Panc1 (cell line): Measurements from ENCODE around the gene GRIN2A. TPM values are rescaled to one million over a fixed set of nuclear protein-coding genes. Genes with fewer than 3 reads are reported as not detected.

Source experiments
- ATAC-seq: fragments of 200-7000 bp; cut with Tn5 transposase; 2 replicates; pipeline ENCODE4 v1.9.1; 2020; ENCODE audit warnings: mild to moderate bottlenecking, moderate library complexity
- BruUV-seq: library from RNA; stranded (reverse); fragments of 400-500 nt; replicated peaks from 2 replicates; lab custom pipeline; 2021; lab: Mats Ljungman, UMichigan
- CTCF ChIA-PET: fragments of 300-600 bp; sonication (Branson Sonifier 250); formaldehyde crosslinking; loops from one replicate; lab custom pipeline; 2022; ENCODE audit warnings: antibody characterized with exemption; lab: Charles Lee
- POLR2A ChIA-PET: fragments of 300-600 bp; sonication (Branson Sonifier 250); formaldehyde crosslinking; loops from one replicate; lab custom pipeline; 2022; ENCODE audit warnings: antibody characterized with exemption; lab: Charles Lee
- DNase-seq: peaks from one replicate; pipeline ENCODE4 v3.0.0-alpha.2; 2010; ENCODE audit warnings: low read depth, low spot score
- H3K27ac ChIP-seq: 2 replicates; pipeline ENCODE4 v1.5.1; 2011; ENCODE audit warnings: mild to moderate bottlenecking, low read length, inconsistent platforms
- H3K27me3 ChIP-seq: fragments of 200-500 bp; sonication (Bioruptor generic); 2 replicates; pipeline ENCODE4 v1.6.0; 2014; ENCODE audit warnings: low read length, inconsistent platforms; ENCODE audit not compliant: control insufficient read depth, insufficient read depth
- H3K36me3 ChIP-seq: fragments of 200-500 bp; sonication (Bioruptor generic); 2 replicates; pipeline ENCODE4 v1.5.1; 2014; ENCODE audit warnings: inconsistent platforms, mild to moderate bottlenecking, low read length, moderate library complexity; ENCODE audit not compliant: control insufficient read depth, insufficient read depth
- H3K4me1 ChIP-seq: 2 replicates; pipeline ENCODE4 v1.5.1; 2011; ENCODE audit warnings: inconsistent platforms, mild to moderate bottlenecking, low read length, moderate library complexity; ENCODE audit not compliant: control insufficient read depth, insufficient read depth
- H3K4me3 ChIP-seq, 2 experiments: 2 replicates each; pipeline ENCODE4 v1.5.1; 2011 to 2012; ENCODE audit warnings: low read depth in 2 of 2, low read length in 2 of 2, mild to moderate bottlenecking in 2 of 2, inconsistent platforms in 1 of 2, moderate library complexity in 1 of 2
- H3K9me3 ChIP-seq: fragments of 200-500 bp; sonication (Bioruptor generic); 2 replicates; pipeline ENCODE4 v1.5.1; 2014; ENCODE audit warnings: low read depth, mild to moderate bottlenecking, inconsistent platforms, low read length, moderate library complexity; ENCODE audit not compliant: control insufficient read depth, insufficient read depth
- CTCF ChIP-seq: fragments of 450-650 bp; IDR thresholded peaks from 2 replicates; pipeline ENCODE4 v1.5.1; 2017; ENCODE audit warnings: mild to moderate bottlenecking
- POLR2AphosphoS5 ChIP-seq: IDR thresholded peaks from 2 replicates; pipeline ENCODE4 v1.6.1; 2012; ENCODE audit warnings: mild to moderate bottlenecking, low read depth, low read length, moderate library complexity
- REST ChIP-seq, 2 experiments: IDR thresholded peaks; 2 replicates each; pipeline ENCODE4 v1.6.1; 2011 to 2012; ENCODE audit warnings: low read depth in 2 of 2, control low read depth in 1 of 2, low read length in 1 of 2, mild to moderate bottlenecking in 1 of 2, moderate library complexity in 1 of 2; ENCODE audit not compliant: insufficient read depth in 1 of 2
- SIN3A ChIP-seq: IDR thresholded peaks from 2 replicates; pipeline ENCODE4 v1.6.1; 2012; ENCODE audit warnings: low read depth, mild to moderate bottlenecking, low read length, moderate library complexity, borderline replicate concordance; ENCODE audit not compliant: insufficient read depth
- TCF7L2 ChIP-seq: IDR thresholded peaks from 2 replicates; pipeline ENCODE4 v1.6.1; 2011; ENCODE audit warnings: mild to moderate bottlenecking, low read depth, low read length, inconsistent platforms
- in situ Hi-C: cut with HindIII; loops from 2 replicates; pipeline ENCODE4 v1.10.0; 2016; ENCODE audit warnings: low sequenced_read_pairs, low pct_unique_long_range_greater_than_20kb
- intact Hi-C: fragments of 100-400 bp; cut with micrococcal nuclease; formaldehyde crosslinking; loops from one replicate; pipeline ENCODE4 v1.10.0; 2022; ENCODE audit not compliant: unreplicated experiment
- total RNA-seq: library from RNA; stranded (reverse); gene quantifications from one replicate; pipeline ENCODE4 v1.2.1, GENCODE V29; 2021; ENCODE audit not compliant: unreplicated experiment

GRIN2A gene
- total RNA-seq, 1 experiment from 2014 or later: 12.3 TPM

GRCh38 chr16:9823510-9823909 lies 358.7 kb downstream of the GRIN2A start:
- no peaks in the 10 kb centered on the region for H3K4me1 ChIP-seq
- DNase-seq (no peak), ATAC-seq (no peak)
- no TSS peak for BruUV-seq
- H3K36me3 ChIP-seq: no peaks in the 10 kb centered on the region
- H3K9me3 ChIP-seq: no peaks in the 10 kb centered on the region
- H3K4me3 ChIP-seq: no peak overlapping the region
- intact Hi-C loops: no loop called here
- ChIA-PET CTCF (no interaction called here), POLR2A (interaction anchor here (0.7 kb wide), 1 partner anchor 162 kb away, joined by 3 read pairs; no protein-coding TSS in a partner anchor)
- H3K27ac ChIP-seq: no peak overlapping the region
- H3K27me3 ChIP-seq: no peaks in the 10 kb centered on the region
- in situ Hi-C loops: no loop called here
- TF ChIP-seq SIN3A (no peak), POLR2AphosphoS5 (no peak), TCF7L2 (no peak), REST (IDR thresholded peaks at IDR 0.05; ENCODE audit: insufficient read depth in 1 of 2, low read depth in 2 of 2, low read length in 1 of 2) (no peak), CTCF (no peak)

- no peaks in the 10 kb centered on the region for H3K4me1 ChIP-seq
- ATAC-seq (no peak), DNase-seq (no peak)
- H3K36me3 ChIP-seq: no peaks in the 10 kb centered on the region
- no peak overlapping the region for H3K4me3 ChIP-seq
- CTCF ChIA-PET: no interaction called here
- in situ Hi-C loops: no loop called here
- no peak overlapping the region for H3K27ac ChIP-seq
- no TSS peak for BruUV-seq
- H3K9me3 ChIP-seq: no peaks in the 10 kb centered on the region
- TF ChIP-seq CTCF: no peak
- no peak for TF ChIP-seq REST (IDR thresholded peaks at IDR 0.05; ENCODE audit: insufficient read depth in 1 of 2, low read depth in 2 of 2, low read length in 1 of 2)
- no peak for TF ChIP-seq TCF7L2
- TF ChIP-seq POLR2AphosphoS5: no peak
- no peak for TF ChIP-seq SIN3A
- POLR2A ChIA-PET: no interaction called here
- no peaks in the 10 kb centered on the region for H3K27me3 ChIP-seq
- intact Hi-C loops: no loop called here
These were observed 360.3 kb downstream of the GRIN2A start for GRCh38 chr16:9821970-9822369.
